MM.1S (cell line): ENCODE results near the gene RPGR.

Experiments used
- DNase-seq: peaks from one replicate; pipeline ENCODE4 v3.0.0-alpha.2; 2015
- H2AFZ ChIP-seq: fragments of 300-600 bp; sonication (generic); 2 replicates; pipeline ENCODE4 v1.6.0; 2016; ENCODE audit warnings: antibody characterized with exemption, low read length
- H3F3A ChIP-seq: fragments of 300-600 bp; sonication (generic); 2 replicates; pipeline ENCODE4 v1.6.1; 2016; ENCODE audit warnings: mild to moderate bottlenecking, antibody characterized with exemption, low read length, moderate library complexity, mixed read lengths; ENCODE audit not compliant: insufficient read depth
- H3K27ac ChIP-seq: fragments of 300-600 bp; sonication (generic); 2 replicates; pipeline ENCODE4 v1.5.1; 2016; ENCODE audit warnings: mild to moderate bottlenecking, low read length
- H3K27me3 ChIP-seq: fragments of 300-600 bp; sonication (generic); replicated peaks from 2 replicates; pipeline ENCODE4 v1.6.0; 2016; ENCODE audit warnings: low read length; ENCODE audit not compliant: insufficient read depth
- H3K36me3 ChIP-seq: fragments of 300-600 bp; sonication (generic); replicated peaks from 2 replicates; pipeline ENCODE4 v1.6.1; 2016; ENCODE audit warnings: mild to moderate bottlenecking, low read length, mixed read lengths; ENCODE audit not compliant: insufficient read depth
- H3K4me1 ChIP-seq: fragments of 300-600 bp; sonication (generic); 2 replicates; pipeline ENCODE4 v1.6.1; 2016; ENCODE audit warnings: low read length, mixed read lengths
- H3K4me2 ChIP-seq: fragments of 300-600 bp; sonication (generic); 2 replicates; pipeline ENCODE4 v1.6.0; 2016; ENCODE audit warnings: low read depth, low read length
- H3K4me3 ChIP-seq: fragments of 300-600 bp; sonication (generic); 2 replicates; pipeline ENCODE4 v1.5.1; 2016; ENCODE audit warnings: low read length, mixed read lengths
- H3K79me2 ChIP-seq: fragments of 300-600 bp; sonication (generic); 2 replicates; pipeline ENCODE4 v1.6.1; 2016; ENCODE audit warnings: mixed run types, low read length, mixed read lengths
- H3K9ac ChIP-seq: fragments of 300-600 bp; sonication (generic); 2 replicates; pipeline ENCODE4 v1.6.1; 2016; ENCODE audit warnings: low read length, mixed read lengths
- H3K9me2 ChIP-seq: fragments of 300-600 bp; sonication (generic); replicated peaks from 2 replicates; pipeline ENCODE4 v1.6.1; 2016; ENCODE audit warnings: mild to moderate bottlenecking, low read length, mixed read lengths; ENCODE audit not compliant: insufficient read depth
- H3K9me3 ChIP-seq: fragments of 300-600 bp; sonication (generic); replicated peaks from 2 replicates; pipeline ENCODE4 v1.6.1; 2016; ENCODE audit warnings: mild to moderate bottlenecking, low read length, mixed read lengths; ENCODE audit not compliant: insufficient read depth
- H4K20me1 ChIP-seq: fragments of 300-600 bp; sonication (generic); 2 replicates; pipeline ENCODE4 v1.6.1; 2016; ENCODE audit warnings: mild to moderate bottlenecking, low read length, moderate library complexity, mixed read lengths; ENCODE audit not compliant: insufficient read depth
- EZH2 ChIP-seq: fragments of 300-600 bp; sonication (generic); optimal IDR thresholded peaks from 2 replicates; pipeline ENCODE3; 2017; ENCODE audit warnings: low read depth, mild to moderate bottlenecking, antibody characterized with exemption, low read length, mixed read lengths
- EZH2phosphoT487 ChIP-seq: fragments of 300-600 bp; sonication (generic); IDR thresholded peaks from 2 replicates; pipeline ENCODE4 v1.6.1; 2018; ENCODE audit warnings: antibody characterized with exemption, low read length
- TF ChIP-seq, protein P1 (sequence below): fragments of 300-600 bp; sonication (generic); IDR thresholded peaks from 2 replicates; pipeline ENCODE4 v1.5.1; 2016; ENCODE audit warnings: antibody characterized with exemption, low read length, mixed read lengths

RPGR gene

DNA sequence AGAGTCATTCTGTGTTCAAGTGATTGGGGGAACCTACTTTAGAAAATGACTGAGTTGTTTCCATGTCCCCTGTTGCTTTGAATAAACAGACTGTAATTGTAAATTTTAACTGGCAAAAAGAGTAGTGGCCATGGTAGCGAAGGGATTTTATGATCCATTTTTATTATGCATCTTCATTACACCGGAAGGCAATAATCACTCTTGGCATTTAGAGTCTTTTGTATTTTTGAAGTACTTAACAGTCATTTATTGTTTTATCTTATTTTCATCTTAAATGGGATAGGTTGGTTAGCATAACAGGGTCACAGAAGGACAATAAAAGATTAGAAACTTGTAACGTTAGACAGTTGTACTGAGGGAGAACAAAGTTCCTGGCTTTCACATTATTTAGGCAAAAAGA, 14.1 kb upstream of the RPGR start:
- no peaks in the 10 kb centered on the region for H3K27me3 ChIP-seq
- no peaks in the 10 kb centered on the region for H3K9me3 ChIP-seq
- H3F3A ChIP-seq: no peaks in the 10 kb centered on the region
- no peak overlapping the region for H2AFZ ChIP-seq
- TF ChIP-seq EZH2phosphoT487: no peak
- H3K27ac ChIP-seq: no peak overlapping the region
- H4K20me1 ChIP-seq: no peaks in the 10 kb centered on the region
- H3K4me2 ChIP-seq: no peak overlapping the region
- H3K9ac ChIP-seq: no peak overlapping the region
- DNase-seq: no peak
- H3K4me3 ChIP-seq: no peak overlapping the region
- H3K4me1 ChIP-seq: no peaks in the 10 kb centered on the region
- H3K79me2 ChIP-seq: no peaks in the 10 kb centered on the region
- H3K36me3 ChIP-seq: no peaks in the 10 kb centered on the region
- H3K9me2 ChIP-seq: no peaks in the 10 kb centered on the region

DNA sequence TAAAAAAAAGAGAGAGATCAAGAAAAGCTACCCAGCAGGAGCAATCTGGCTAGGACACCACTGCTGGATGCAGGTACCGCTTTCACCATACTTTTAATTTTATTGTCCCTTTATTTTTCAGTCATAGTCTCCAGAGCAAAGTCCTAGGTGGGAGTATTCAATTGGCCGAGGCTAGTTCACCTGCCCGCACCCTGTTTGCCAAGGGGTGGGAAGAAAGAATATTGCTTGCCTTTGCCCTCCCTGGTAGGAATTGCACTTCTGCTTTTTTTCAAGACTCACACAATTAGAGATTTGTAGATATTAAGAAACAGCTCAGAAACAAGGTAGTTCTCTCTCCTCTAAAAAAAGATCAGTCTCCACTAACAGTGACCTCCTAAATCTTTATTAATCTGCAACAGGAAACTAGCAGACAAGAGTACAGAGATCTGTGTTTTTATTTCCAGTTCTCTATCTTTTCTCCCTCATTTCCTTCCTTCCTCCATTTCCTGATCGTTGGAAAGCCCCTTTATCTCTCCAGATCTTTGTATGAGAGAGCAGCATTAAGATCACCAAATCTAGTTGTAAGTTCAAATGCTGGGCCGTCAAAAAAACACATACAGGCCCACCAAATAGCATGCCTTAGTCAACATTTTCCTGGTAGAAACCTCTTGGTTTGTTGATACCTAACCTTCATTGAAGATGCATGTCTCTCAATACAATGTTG, 9.4 kb upstream of the RPGR start:
- Histone ChIP-seq H3K36me3 (no peaks in the 10 kb centered on the region), H3K27me3 (no peaks in the 10 kb centered on the region), H3K9me3 (no peaks in the 10 kb centered on the region), H3F3A (no peaks in the 10 kb centered on the region), H3K27ac (no peak overlapping the region), H3K4me1 (no peaks in the 10 kb centered on the region), H3K9ac (no peak overlapping the region), H4K20me1 (no peaks in the 10 kb centered on the region), H3K4me2 (no peak overlapping the region), H3K9me2 (no peaks in the 10 kb centered on the region), H3K79me2 (no peaks in the 10 kb centered on the region), H2AFZ (no peak overlapping the region), H3K4me3 (no peak overlapping the region)
- TF ChIP-seq EZH2phosphoT487: no peak
- TF ChIP-seq, protein P1, sequence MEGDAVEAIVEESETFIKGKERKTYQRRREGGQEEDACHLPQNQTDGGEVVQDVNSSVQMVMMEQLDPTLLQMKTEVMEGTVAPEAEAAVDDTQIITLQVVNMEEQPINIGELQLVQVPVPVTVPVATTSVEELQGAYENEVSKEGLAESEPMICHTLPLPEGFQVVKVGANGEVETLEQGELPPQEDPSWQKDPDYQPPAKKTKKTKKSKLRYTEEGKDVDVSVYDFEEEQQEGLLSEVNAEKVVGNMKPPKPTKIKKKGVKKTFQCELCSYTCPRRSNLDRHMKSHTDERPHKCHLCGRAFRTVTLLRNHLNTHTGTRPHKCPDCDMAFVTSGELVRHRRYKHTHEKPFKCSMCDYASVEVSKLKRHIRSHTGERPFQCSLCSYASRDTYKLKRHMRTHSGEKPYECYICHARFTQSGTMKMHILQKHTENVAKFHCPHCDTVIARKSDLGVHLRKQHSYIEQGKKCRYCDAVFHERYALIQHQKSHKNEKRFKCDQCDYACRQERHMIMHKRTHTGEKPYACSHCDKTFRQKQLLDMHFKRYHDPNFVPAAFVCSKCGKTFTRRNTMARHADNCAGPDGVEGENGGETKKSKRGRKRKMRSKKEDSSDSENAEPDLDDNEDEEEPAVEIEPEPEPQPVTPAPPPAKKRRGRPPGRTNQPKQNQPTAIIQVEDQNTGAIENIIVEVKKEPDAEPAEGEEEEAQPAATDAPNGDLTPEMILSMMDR: no peak
- TF ChIP-seq EZH2: no peak
- DNase-seq: no peak

DNA sequence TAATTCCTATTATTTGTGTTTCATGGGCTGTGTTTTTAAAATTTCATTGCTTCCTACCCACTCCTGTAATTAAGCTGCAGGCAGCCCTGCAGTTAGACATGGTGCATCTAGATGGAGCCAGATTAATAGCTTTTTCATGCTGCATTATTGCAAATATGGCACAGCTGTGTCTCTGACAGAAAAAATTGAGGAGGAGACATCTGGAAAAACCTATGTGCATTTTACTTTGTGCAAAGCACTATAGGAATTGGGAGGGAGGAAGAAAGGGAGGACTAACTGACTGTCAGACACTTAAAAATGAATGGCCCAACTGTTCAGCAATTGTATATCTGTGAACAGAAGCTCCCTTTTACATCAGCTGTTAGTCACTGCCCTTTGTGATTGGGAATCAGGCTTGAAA, 8.1 kb upstream of the RPGR start:
- H3K4me1 ChIP-seq: no peaks in the 10 kb centered on the region
- H3K9me3 ChIP-seq: no peaks in the 10 kb centered on the region
- no peaks in the 10 kb centered on the region for H3K27me3 ChIP-seq
- H3K79me2 ChIP-seq: no peaks in the 10 kb centered on the region
- no peak overlapping the region for H3K9ac ChIP-seq
- no peak for DNase-seq
- H3K9me2 ChIP-seq: no peaks in the 10 kb centered on the region
- H4K20me1 ChIP-seq: no peaks in the 10 kb centered on the region
- TF ChIP-seq EZH2 (no peak), EZH2phosphoT487 (no peak)
- TF ChIP-seq, protein P1: no peak
- no peak overlapping the region for H3K4me3 ChIP-seq
- no peak overlapping the region for H3K27ac ChIP-seq
- H3F3A ChIP-seq: no peaks in the 10 kb centered on the region
- no peaks in the 10 kb centered on the region for H3K36me3 ChIP-seq
- no peak overlapping the region for H3K4me2 ChIP-seq
- no peak overlapping the region for H2AFZ ChIP-seq

DNA sequence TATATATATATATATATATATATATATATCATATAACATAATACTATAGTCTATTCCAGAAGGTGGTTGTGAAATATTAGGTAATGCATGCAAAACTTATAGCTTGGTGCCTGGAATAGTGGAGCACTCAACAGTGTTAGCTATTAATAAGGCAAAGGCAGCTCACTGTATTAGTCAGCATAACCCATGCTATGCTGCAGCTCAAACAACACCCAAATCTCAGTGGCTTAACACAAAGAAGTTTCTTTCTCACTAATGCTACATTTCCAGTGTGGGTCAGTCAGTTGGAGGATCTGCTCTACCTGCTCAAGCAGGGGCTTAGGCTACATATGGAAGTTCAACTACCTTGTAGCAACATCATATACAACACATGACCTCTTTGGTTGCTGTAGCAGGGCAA, 5.2 kb upstream of the RPGR start:
- no peaks in the 10 kb centered on the region for H3K9me2 ChIP-seq
- H2AFZ ChIP-seq: no peak overlapping the region
- no peak overlapping the region for H3K4me3 ChIP-seq

More for the DNA sequence above, 5.2 kb upstream of the RPGR start:
- Histone ChIP-seq H3K9ac (no peak overlapping the region), H4K20me1 (no peaks in the 10 kb centered on the region), H3K27me3 (no peaks in the 10 kb centered on the region), H3K9me3 (no peaks in the 10 kb centered on the region), H3K27ac (no peak overlapping the region), H3K36me3 (no peaks in the 10 kb centered on the region), H3F3A (no peaks in the 10 kb centered on the region), H3K4me2 (no peak overlapping the region), H3K4me1 (no peaks in the 10 kb centered on the region), H3K79me2 (no peaks in the 10 kb centered on the region)
- no peak for DNase-seq
- no peak for TF ChIP-seq EZH2
- TF ChIP-seq, protein P1: no peak
- no peak for TF ChIP-seq EZH2phosphoT487
